Measurements from ENCODE around the gene ICA1. TPM values are rescaled to one million over a fixed set of nuclear protein-coding genes. Genes with fewer than 3 reads are reported as not detected.

Gene ICA1
- polyA plus RNA-seq, 2 of the 4 experiments (the other 2 are of a cell fraction): 0.66 to 2.0 TPM

- Histone ChIP-seq H3K4me2 (no peak overlapping the region), H3K9me3 (no peaks in the 10 kb centered on the region), H3K4me3 (no peak overlapping the region), H3K27ac (no peak overlapping the region), H3K4me1 (no peaks in the 10 kb centered on the region)
- CTCF ChIA-PET: no interaction called here
- FAIRE-seq (no peak), DNase-seq (ENCODE audit: low read depth in 1 of 2, low spot score in 1 of 2) (no peak), ATAC-seq (no peak)
- 46% methylated on average over 8 of the region's 8 CpGs for WGBS (ENCODE audit: missing lambda C conversion rate)
- no peak for TF ChIP-seq FOSL2 (IDR thresholded peaks at IDR 0.05)
- no peak for TF ChIP-seq FOSL2 (CRISPR knock-in tag; IDR thresholded peaks at IDR 0.05)
- no peak for TF ChIP-seq KDM5A (IDR thresholded peaks at IDR 0.05)
- no peak for TF ChIP-seq JUNB (IDR thresholded peaks at IDR 0.05)
- no peak for TF ChIP-seq ZFP36 (IDR thresholded peaks at IDR 0.05; ENCODE audit: borderline replicate concordance, partially characterized antibody)
- TF ChIP-seq HES2 (IDR thresholded peaks at IDR 0.05): no peak
- TF ChIP-seq RCOR1 (IDR thresholded peaks at IDR 0.05; ENCODE audit: low read depth, low read length): no peak
- POLR2A ChIA-PET: no interaction called here
Observed at GRCh38 chr7:8094164-8095140, 167.5 kb downstream of the ICA1 start.

GRCh38 chr7:8092140-8092539 lies 169.8 kb downstream of the ICA1 start:
- H3K4me3 ChIP-seq: no peak overlapping the region
- no peak overlapping the region for H3K4me2 ChIP-seq
- no peak overlapping the region for H3K27ac ChIP-seq
- WGBS (ENCODE audit: missing lambda C conversion rate): 55% methylated on average over 2 of the region's 2 CpGs
- ChIA-PET CTCF (no interaction called here), POLR2A (no interaction called here)
- no peaks in the 10 kb centered on the region for H3K9me3 ChIP-seq
- FAIRE-seq (no peak), DNase-seq (ENCODE audit: low read depth in 1 of 2, low spot score in 1 of 2) (no peak), ATAC-seq (no peak)
- no peaks in the 10 kb centered on the region for H3K4me1 ChIP-seq
- TF ChIP-seq HOXB13 (CRISPR knock-in tag; IDR thresholded peaks at IDR 0.05; ENCODE audit: low read depth) (no peak), CEBPB (IDR thresholded peaks at IDR 0.05) (no peak), TP53 (CRISPR knock-in tag; IDR thresholded peaks at IDR 0.05) (no peak), RCOR1 (IDR thresholded peaks at IDR 0.05; ENCODE audit: low read depth, low read length) (no peak), JUNB (IDR thresholded peaks at IDR 0.05) (no peak), RARB (CRISPR knock-in tag; IDR thresholded peaks at IDR 0.05) (no peak), PBX3 (IDR thresholded peaks at IDR 0.05) (no peak), BCL3 (IDR thresholded peaks at IDR 0.05) (no peak), ZFP36 (IDR thresholded peaks at IDR 0.05; ENCODE audit: borderline replicate concordance, partially characterized antibody) (no peak), SREBF2 (IDR thresholded peaks at IDR 0.05) (no peak), HDAC2 (IDR thresholded peaks at IDR 0.05) (no peak), CHD2 (IDR thresholded peaks at IDR 0.05; ENCODE audit: low read length, partially characterized antibody) (no peak), MAFK (IDR thresholded peaks at IDR 0.05; ENCODE audit: partially characterized antibody) (no peak), MAZ (IDR thresholded peaks at IDR 0.05; ENCODE audit: borderline replicate concordance, low read depth, low read length) (no peak), CBX8 (IDR thresholded peaks at IDR 0.05) (no peak), ELK1 (IDR thresholded peaks at IDR 0.05; ENCODE audit: low read depth, low read length) (no peak), ESRRA (IDR thresholded peaks at IDR 0.05; ENCODE audit: borderline replicate concordance, low read length) (no peak), NFE2L2 (conservative IDR thresholded peaks at IDR 0.05; ENCODE audit: low read length) (no peak), GATA3 (IDR thresholded peaks at IDR 0.05; ENCODE audit: borderline replicate concordance) (no peak), EHMT2 (IDR thresholded peaks at IDR 0.05; ENCODE audit: low read depth) (no peak)
